Activated naive CD8-positive, alpha-beta T cell treated with anti-CD3 and anti-CD28 coated beads, Interleukin-2, amount 10 ng/mL, durations not matched to agents 7 days and 5 days (primary cell): ENCODE measurements around the gene SCAMP1. TPM values are rescaled to one million over a fixed set of nuclear protein-coding genes. Genes with fewer than 3 reads are reported as not detected.

ENCODE experiments used
- ATAC-seq: fragments of 150-1000 bp; cut with Tn5 transposase; one replicate; pipeline ENCODE4 v1.10.0; 2021; ENCODE audit warnings: low read depth, moderate library complexity
- POLR2A ChIA-PET: fragments of 350-600 bp; sonication (Branson Sonifier 250); formaldehyde crosslinking; loops from one replicate; lab custom pipeline; 2021; ENCODE audit warnings: antibody characterized with exemption; lab: Charles Lee
- DNase-seq: peaks from one replicate; pipeline ENCODE4 v3.0.0; 2021
- H3K27ac Mint-ChIP-seq: one replicate; pipeline ENCODE4 v1.8.0; 2022; ENCODE audit warnings: mild to moderate bottlenecking, mixed read lengths
- H3K27me3 Mint-ChIP-seq: one replicate; pipeline ENCODE4 v1.8.0; 2022; ENCODE audit warnings: mild to moderate bottlenecking, moderate library complexity, mixed read lengths
- H3K36me3 Mint-ChIP-seq: one replicate; pipeline ENCODE4 v1.8.0; 2021; ENCODE audit warnings: mild to moderate bottlenecking, mixed read lengths
- H3K4me1 Mint-ChIP-seq: one replicate; pipeline ENCODE4 v1.8.0; 2021; ENCODE audit warnings: mixed read lengths
- H3K4me3 Mint-ChIP-seq: one replicate; pipeline ENCODE4 v1.8.0; 2022; ENCODE audit warnings: mild to moderate bottlenecking, moderate library complexity, mixed read lengths
- H3K9me3 Mint-ChIP-seq: one replicate; pipeline ENCODE4 v1.8.0; 2021; ENCODE audit warnings: mixed read lengths
- total RNA-seq, 2 experiments: library from RNA; stranded (reverse); gene quantifications; one replicate each; pipeline ENCODE4 v1.2.3, GENCODE V29; 2021

Gene SCAMP1
- total RNA-seq, 2 experiments from 2014 or later = 22.2 to 23.5 TPM

GRCh38 chr5:78509145-78509865 lies 148.9 kb downstream of the SCAMP1 start:
- no peaks in the 10 kb centered on the region for H3K9me3 Mint-ChIP-seq
- ATAC-seq (peak; percentile 53), DNase-seq (peak; percentile 36)
- POLR2A ChIA-PET = no interaction called here
- H3K27ac Mint-ChIP-seq = no peak overlapping the region
- peaks cover 70% of the 10 kb centered on the region for H3K27me3 Mint-ChIP-seq
- peak overlapping the region; percentile 86 for H3K4me3 Mint-ChIP-seq
- H3K4me1 Mint-ChIP-seq = peaks cover 10% of the 10 kb centered on the region
- H3K36me3 Mint-ChIP-seq = no peaks in the 10 kb centered on the region

- no peak overlapping the region for H3K27ac Mint-ChIP-seq
- H3K9me3 Mint-ChIP-seq = no peaks in the 10 kb centered on the region
- H3K27me3 Mint-ChIP-seq = peaks cover 74% of the 10 kb centered on the region
- H3K36me3 Mint-ChIP-seq = no peaks in the 10 kb centered on the region
- DNase-seq (peak; percentile 54), ATAC-seq (peak; percentile 75)
- peaks cover 10% of the 10 kb centered on the region for H3K4me1 Mint-ChIP-seq
- POLR2A ChIA-PET = no interaction called here
- H3K4me3 Mint-ChIP-seq = peak overlapping the region; percentile 86
Observed at GRCh38 chr5:78509884-78510769, 149.7 kb downstream of the SCAMP1 start.

GRCh38 chr5:78511121-78511906 lies 150.9 kb downstream of the SCAMP1 start:
- no peak overlapping the region for H3K4me3 Mint-ChIP-seq
- POLR2A ChIA-PET = no interaction called here

GRCh38 chr5:78512435-78512834 lies 152.0 kb downstream of the SCAMP1 start:
- POLR2A ChIA-PET = no interaction called here
- H3K36me3 Mint-ChIP-seq = no peaks in the 10 kb centered on the region
- peaks cover 72% of the 10 kb centered on the region for H3K27me3 Mint-ChIP-seq
- no peak overlapping the region for H3K27ac Mint-ChIP-seq
- ATAC-seq (no peak), DNase-seq (no peak)
- no peaks in the 10 kb centered on the region for H3K9me3 Mint-ChIP-seq
- no peak overlapping the region for H3K4me3 Mint-ChIP-seq
- H3K4me1 Mint-ChIP-seq = peaks cover 10% of the 10 kb centered on the region

More at GRCh38 chr5:78511121-78511906, 150.9 kb downstream of the SCAMP1 start:
- Mint-ChIP-seq H3K9me3 (no peaks in the 10 kb centered on the region), H3K27ac (no peak overlapping the region), H3K36me3 (no peaks in the 10 kb centered on the region), H3K27me3 (peaks cover 78% of the 10 kb centered on the region), H3K4me1 (peaks cover 10% of the 10 kb centered on the region)
- ATAC-seq = no peak
- DNase-seq = no peak

- ATAC-seq = no peak
- Mint-ChIP-seq H3K4me1 (peaks cover 10% of the 10 kb centered on the region), H3K9me3 (no peaks in the 10 kb centered on the region)
Observed at GRCh38 chr5:78513441-78513840, 153.0 kb downstream of the SCAMP1 start.

GRCh38 chr5:78514427-78515330 lies 154.3 kb downstream of the SCAMP1 start:
- POLR2A ChIA-PET = no interaction called here
- H3K4me3 Mint-ChIP-seq = no peak overlapping the region
- H3K4me1 Mint-ChIP-seq = peaks cover 5% of the 10 kb centered on the region
- H3K27ac Mint-ChIP-seq = no peak overlapping the region
- no peak for ATAC-seq
- no peaks in the 10 kb centered on the region for H3K36me3 Mint-ChIP-seq
- H3K27me3 Mint-ChIP-seq = peaks cover 65% of the 10 kb centered on the region
- DNase-seq = no peak
- no peaks in the 10 kb centered on the region for H3K9me3 Mint-ChIP-seq

More at GRCh38 chr5:78513441-78513840, 153.0 kb downstream of the SCAMP1 start:
- Mint-ChIP-seq H3K36me3 (no peaks in the 10 kb centered on the region), H3K27ac (no peak overlapping the region), H3K27me3 (peaks cover 67% of the 10 kb centered on the region), H3K4me3 (no peak overlapping the region)
- POLR2A ChIA-PET = no interaction called here
- no peak for DNase-seq

- DNase-seq (no peak), ATAC-seq (no peak)
- peaks cover 67% of the 10 kb centered on the region for H3K27me3 Mint-ChIP-seq
- POLR2A ChIA-PET = no interaction called here
- H3K36me3 Mint-ChIP-seq = no peaks in the 10 kb centered on the region
- H3K4me3 Mint-ChIP-seq = no peak overlapping the region
- no peak overlapping the region for H3K27ac Mint-ChIP-seq
- H3K9me3 Mint-ChIP-seq = no peaks in the 10 kb centered on the region
- peaks cover 3% of the 10 kb centered on the region for H3K4me1 Mint-ChIP-seq
Observed at GRCh38 chr5:78515670-78516069, 155.3 kb downstream of the SCAMP1 start.

GRCh38 chr5:78518365-78519197 lies 158.2 kb downstream of the SCAMP1 start:
- Mint-ChIP-seq H3K9me3 (no peaks in the 10 kb centered on the region), H3K27me3 (peaks cover 57% of the 10 kb centered on the region), H3K4me3 (no peak overlapping the region), H3K36me3 (no peaks in the 10 kb centered on the region), H3K4me1 (peaks cover 3% of the 10 kb centered on the region), H3K27ac (no peak overlapping the region)
- POLR2A ChIA-PET = no interaction called here
- no peak for DNase-seq
- no peak for ATAC-seq

- no peak overlapping the region for H3K4me3 Mint-ChIP-seq
- H3K27me3 Mint-ChIP-seq = peaks cover 54% of the 10 kb centered on the region
- peaks cover 3% of the 10 kb centered on the region for H3K4me1 Mint-ChIP-seq
- ATAC-seq (no peak), DNase-seq (no peak)
- POLR2A ChIA-PET = no interaction called here
- no peaks in the 10 kb centered on the region for H3K36me3 Mint-ChIP-seq
- no peaks in the 10 kb centered on the region for H3K9me3 Mint-ChIP-seq
- no peak overlapping the region for H3K27ac Mint-ChIP-seq
Observed at GRCh38 chr5:78519198-78519941, 159.0 kb downstream of the SCAMP1 start.

GRCh38 chr5:78521455-78521854 lies 161.0 kb downstream of the SCAMP1 start:
- Mint-ChIP-seq H3K9me3 (no peaks in the 10 kb centered on the region), H3K36me3 (no peaks in the 10 kb centered on the region), H3K27me3 (peaks cover 39% of the 10 kb centered on the region), H3K4me3 (no peak overlapping the region), H3K4me1 (peaks cover 3% of the 10 kb centered on the region), H3K27ac (no peak overlapping the region)
- POLR2A ChIA-PET = no interaction called here
- DNase-seq = no peak
- ATAC-seq = no peak

- no peaks in the 10 kb centered on the region for H3K36me3 Mint-ChIP-seq
- no peak overlapping the region for H3K4me3 Mint-ChIP-seq
- H3K27ac Mint-ChIP-seq = no peak overlapping the region
- POLR2A ChIA-PET = no interaction called here
- peaks cover 36% of the 10 kb centered on the region for H3K27me3 Mint-ChIP-seq
- H3K4me1 Mint-ChIP-seq = peaks cover 3% of the 10 kb centered on the region
- H3K9me3 Mint-ChIP-seq = no peaks in the 10 kb centered on the region
- ATAC-seq = no peak
- no peak for DNase-seq
Observed at GRCh38 chr5:78522476-78523260, 162.3 kb downstream of the SCAMP1 start.
